Osteocyte (in vitro differentiated cells): ENCODE measurements around the gene NOB1. TPM values are rescaled to one million over a fixed set of nuclear protein-coding genes. Genes with fewer than 3 reads are reported as not detected.

ENCODE experiments used
- DNase-seq: peaks from one replicate; pipeline ENCODE4 v3.0.0; 2021; ENCODE audit warnings: mixed read lengths; ENCODE audit not compliant: unreplicated experiment; ENCODE audit errors: extremely low spot score
- H3K27ac Mint-ChIP-seq: one replicate; pipeline ENCODE4 v1.8.0; 2021; ENCODE audit warnings: mild to moderate bottlenecking, mixed read lengths; ENCODE audit not compliant: unreplicated experiment
- H3K27me3 Mint-ChIP-seq: one replicate; pipeline ENCODE4 v1.8.0; 2021; ENCODE audit warnings: mixed read lengths; ENCODE audit not compliant: unreplicated experiment
- H3K36me3 Mint-ChIP-seq: one replicate; pipeline ENCODE4 v1.8.0; 2021; ENCODE audit warnings: mixed read lengths; ENCODE audit not compliant: unreplicated experiment
- H3K4me1 Mint-ChIP-seq: one replicate; pipeline ENCODE4 v1.8.0; 2021; ENCODE audit warnings: mixed read lengths; ENCODE audit not compliant: unreplicated experiment
- H3K4me3 Mint-ChIP-seq: one replicate; pipeline ENCODE4 v1.8.0; 2021; ENCODE audit warnings: mild to moderate bottlenecking, moderate library complexity, mixed read lengths; ENCODE audit not compliant: unreplicated experiment
- H3K9me3 Mint-ChIP-seq: one replicate; pipeline ENCODE4 v1.8.0; 2021; ENCODE audit warnings: mixed read lengths; ENCODE audit not compliant: unreplicated experiment
- CTCF ChIP-seq: fragments of 200-600 bp; sonication (generic); IDR thresholded peaks from 2 replicates; pipeline ENCODE4 v1.5.0; 2021; ENCODE audit warnings: antibody characterized with exemption, mild to moderate bottlenecking, moderate library complexity
- total RNA-seq: library from RNA; stranded (reverse); gene quantifications from 2 replicates; pipeline ENCODE4 v1.2.1, GENCODE V29; 2021

The NOB1 gene
- total RNA-seq, 1 donor from 2014 or later = 43.3 TPM

GRCh38 chr16:69784586-69784985 is 29.9 kb upstream of the NOB1 start:
- Mint-ChIP-seq H3K4me3 (no peak overlapping the region), H3K27ac (no peak overlapping the region), H3K36me3 (peaks cover 25% of the 10 kb centered on the region), H3K4me1 (no peaks in the 10 kb centered on the region), H3K9me3 (no peaks in the 10 kb centered on the region), H3K27me3 (no peaks in the 10 kb centered on the region)
- no peak for DNase-seq
- TF ChIP-seq CTCF = no peak

GRCh38 chr16:69781118-69781517 is 26.4 kb upstream of the NOB1 start:
- H3K27ac Mint-ChIP-seq = no peak overlapping the region
- no peak for DNase-seq
- H3K27me3 Mint-ChIP-seq = no peaks in the 10 kb centered on the region
- TF ChIP-seq CTCF = no peak
- no peaks in the 10 kb centered on the region for H3K9me3 Mint-ChIP-seq
- H3K36me3 Mint-ChIP-seq = peaks cover 9% of the 10 kb centered on the region
- no peak overlapping the region for H3K4me3 Mint-ChIP-seq
- H3K4me1 Mint-ChIP-seq = no peaks in the 10 kb centered on the region

GRCh38 chr16:69779724-69780123 is 25.0 kb upstream of the NOB1 start:
- no peaks in the 10 kb centered on the region for H3K4me1 Mint-ChIP-seq
- H3K4me3 Mint-ChIP-seq = no peak overlapping the region
- DNase-seq = no peak
- H3K27ac Mint-ChIP-seq = no peak overlapping the region
- no peaks in the 10 kb centered on the region for H3K27me3 Mint-ChIP-seq
- peaks cover 6% of the 10 kb centered on the region for H3K36me3 Mint-ChIP-seq
- TF ChIP-seq CTCF = no peak
- H3K9me3 Mint-ChIP-seq = peaks cover 5% of the 10 kb centered on the region

- H3K27me3 Mint-ChIP-seq = no peaks in the 10 kb centered on the region
- peaks cover 3% of the 10 kb centered on the region for H3K36me3 Mint-ChIP-seq
- no peak overlapping the region for H3K27ac Mint-ChIP-seq
- no peak overlapping the region for H3K4me3 Mint-ChIP-seq
- peaks cover 5% of the 10 kb centered on the region for H3K9me3 Mint-ChIP-seq
- no peak for DNase-seq
- TF ChIP-seq CTCF = no peak
- peaks cover 16% of the 10 kb centered on the region for H3K4me1 Mint-ChIP-seq
These were observed 20.8 kb upstream of the NOB1 start for GRCh38 chr16:69775563-69775962.

- peaks cover 16% of the 10 kb centered on the region for H3K4me1 Mint-ChIP-seq
- no peaks in the 10 kb centered on the region for H3K27me3 Mint-ChIP-seq
- H3K4me3 Mint-ChIP-seq = no peak overlapping the region
- H3K9me3 Mint-ChIP-seq = peaks cover 5% of the 10 kb centered on the region
- no peak overlapping the region for H3K27ac Mint-ChIP-seq
- no peak for TF ChIP-seq CTCF
- no peak for DNase-seq
- peaks cover 3% of the 10 kb centered on the region for H3K36me3 Mint-ChIP-seq
These were observed 18.7 kb upstream of the NOB1 start for GRCh38 chr16:69773260-69773947.
